ENCODE data around the gene ZMYND11. TPM values are rescaled to one million over a fixed set of nuclear protein-coding genes. Genes with fewer than 3 reads are reported as not detected.
"Not testable (repeated sequence)": the region's sequence is repeated elsewhere in the genome, so short reads cannot be mapped to it uniquely, and the experiment has no call there.

Gene ZMYND11
- total RNA-seq, 1 donor from 2014 or later: 69.2 TPM

- no peak overlapping the region for H3K4me3 Mint-ChIP-seq
- H3K27ac Mint-ChIP-seq: no peak overlapping the region
- peaks cover 20% of the 10 kb centered on the region for H3K36me3 Mint-ChIP-seq
- no peak for DNase-seq (ENCODE audit: low spot score in 2 of 2, unreplicated experiment in 2 of 2)
- H3K27me3 Mint-ChIP-seq (ENCODE audit: low read depth): no peaks in the 10 kb centered on the region
- no peak for TF ChIP-seq CTCF (IDR thresholded peaks at IDR 0.05; ENCODE audit: unreplicated experiment)
- H3K9me3 Mint-ChIP-seq: peaks cover 4% of the 10 kb centered on the region
- H3K4me1 Mint-ChIP-seq: no peaks in the 10 kb centered on the region
Observed at GRCh38 chr10:260819-261429, 125.7 kb downstream of the ZMYND11 start.

- H3K27ac Mint-ChIP-seq; H3K9me3 Mint-ChIP-seq; H3K4me1 Mint-ChIP-seq; DNase-seq (ENCODE audit: low spot score in 2 of 2, unreplicated experiment in 2 of 2); H3K4me3 Mint-ChIP-seq; H3K27me3 Mint-ChIP-seq (ENCODE audit: low read depth); H3K36me3 Mint-ChIP-seq: not testable (repeated sequence)
Observed at GRCh38 chr10:264160-265073, 129.2 kb downstream of the ZMYND11 start.

- not testable (repeated sequence) for H3K9me3 Mint-ChIP-seq; H3K4me3 Mint-ChIP-seq; H3K27me3 Mint-ChIP-seq (ENCODE audit: low read depth); H3K36me3 Mint-ChIP-seq; H3K27ac Mint-ChIP-seq; H3K4me1 Mint-ChIP-seq; DNase-seq (ENCODE audit: low spot score in 2 of 2, unreplicated experiment in 2 of 2)
Observed at GRCh38 chr10:265074-265440, 129.8 kb downstream of the ZMYND11 start.

GRCh38 chr10:265816-266588 lies 130.7 kb downstream of the ZMYND11 start:
- not testable (repeated sequence) for H3K27me3 Mint-ChIP-seq (ENCODE audit: low read depth); H3K36me3 Mint-ChIP-seq; H3K9me3 Mint-ChIP-seq; H3K4me1 Mint-ChIP-seq; H3K27ac Mint-ChIP-seq; DNase-seq (ENCODE audit: low spot score in 2 of 2, unreplicated experiment in 2 of 2); H3K4me3 Mint-ChIP-seq

GRCh38 chr10:266974-267425 lies 131.7 kb downstream of the ZMYND11 start:
- Mint-ChIP-seq H3K27ac (no peak overlapping the region), H3K4me3 (no peak overlapping the region), H3K9me3 (peaks cover 4% of the 10 kb centered on the region), H3K27me3 (ENCODE audit: low read depth) (no peaks in the 10 kb centered on the region), H3K4me1 (no peaks in the 10 kb centered on the region), H3K36me3 (peaks cover 3% of the 10 kb centered on the region)
- no peak for TF ChIP-seq CTCF (IDR thresholded peaks at IDR 0.05; ENCODE audit: unreplicated experiment)
- DNase-seq (ENCODE audit: low spot score in 2 of 2, unreplicated experiment in 2 of 2): no peak

GRCh38 chr10:267705-268104 lies 132.4 kb downstream of the ZMYND11 start:
- Mint-ChIP-seq H3K9me3 (peaks cover 4% of the 10 kb centered on the region), H3K27me3 (ENCODE audit: low read depth) (no peaks in the 10 kb centered on the region), H3K36me3 (peaks cover 2% of the 10 kb centered on the region), H3K4me1 (no peaks in the 10 kb centered on the region), H3K4me3 (no peak overlapping the region), H3K27ac (no peak overlapping the region)
- no peak for DNase-seq (ENCODE audit: low spot score in 2 of 2, unreplicated experiment in 2 of 2)
- TF ChIP-seq CTCF (IDR thresholded peaks at IDR 0.05; ENCODE audit: unreplicated experiment): no peak

Measured in mesothelial cell of epicardium (in vitro differentiated cells).